ENCODE results near the gene ZNF396.

DNA sequence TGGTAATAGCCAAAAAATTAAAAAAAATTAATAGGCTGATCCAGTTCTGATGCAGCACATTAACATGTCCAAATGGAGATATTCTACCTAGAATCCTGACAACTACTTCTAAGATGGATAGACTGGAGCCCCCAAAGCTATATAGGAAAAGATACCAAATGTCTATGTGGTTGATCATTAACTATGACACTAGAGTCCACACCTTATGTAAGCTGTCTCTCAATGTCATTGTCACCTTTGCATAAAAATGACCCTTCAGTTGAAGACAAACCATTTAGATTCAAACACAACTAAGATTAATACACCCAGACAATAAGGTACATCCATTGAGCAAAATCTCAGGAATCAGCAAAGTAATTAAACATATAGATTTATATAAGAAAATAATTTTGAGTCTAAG lies 14.6 kb downstream of the ZNF396 start:
- TF ChIP-seq, protein P1, sequence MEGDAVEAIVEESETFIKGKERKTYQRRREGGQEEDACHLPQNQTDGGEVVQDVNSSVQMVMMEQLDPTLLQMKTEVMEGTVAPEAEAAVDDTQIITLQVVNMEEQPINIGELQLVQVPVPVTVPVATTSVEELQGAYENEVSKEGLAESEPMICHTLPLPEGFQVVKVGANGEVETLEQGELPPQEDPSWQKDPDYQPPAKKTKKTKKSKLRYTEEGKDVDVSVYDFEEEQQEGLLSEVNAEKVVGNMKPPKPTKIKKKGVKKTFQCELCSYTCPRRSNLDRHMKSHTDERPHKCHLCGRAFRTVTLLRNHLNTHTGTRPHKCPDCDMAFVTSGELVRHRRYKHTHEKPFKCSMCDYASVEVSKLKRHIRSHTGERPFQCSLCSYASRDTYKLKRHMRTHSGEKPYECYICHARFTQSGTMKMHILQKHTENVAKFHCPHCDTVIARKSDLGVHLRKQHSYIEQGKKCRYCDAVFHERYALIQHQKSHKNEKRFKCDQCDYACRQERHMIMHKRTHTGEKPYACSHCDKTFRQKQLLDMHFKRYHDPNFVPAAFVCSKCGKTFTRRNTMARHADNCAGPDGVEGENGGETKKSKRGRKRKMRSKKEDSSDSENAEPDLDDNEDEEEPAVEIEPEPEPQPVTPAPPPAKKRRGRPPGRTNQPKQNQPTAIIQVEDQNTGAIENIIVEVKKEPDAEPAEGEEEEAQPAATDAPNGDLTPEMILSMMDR (IDR thresholded peaks at IDR 0.05): no peak
- no peak for TF ChIP-seq EZH2 (IDR thresholded peaks at IDR 0.05)
- TF ChIP-seq EZH2phosphoT487 (IDR thresholded peaks at IDR 0.05): no peak

Data from neural progenitor cell (in vitro differentiated cells).